Measurements from ENCODE around the gene HCRTR2. TPM values are rescaled to one million over a fixed set of nuclear protein-coding genes. Genes with fewer than 3 reads are reported as not detected.
"Not testable (repeated sequence)": the region's sequence is repeated elsewhere in the genome, so short reads cannot be mapped to it uniquely, and the experiment has no call there.

HCRTR2 gene
- total and polyA plus RNA-seq, 7 donors: not detected

DNA sequence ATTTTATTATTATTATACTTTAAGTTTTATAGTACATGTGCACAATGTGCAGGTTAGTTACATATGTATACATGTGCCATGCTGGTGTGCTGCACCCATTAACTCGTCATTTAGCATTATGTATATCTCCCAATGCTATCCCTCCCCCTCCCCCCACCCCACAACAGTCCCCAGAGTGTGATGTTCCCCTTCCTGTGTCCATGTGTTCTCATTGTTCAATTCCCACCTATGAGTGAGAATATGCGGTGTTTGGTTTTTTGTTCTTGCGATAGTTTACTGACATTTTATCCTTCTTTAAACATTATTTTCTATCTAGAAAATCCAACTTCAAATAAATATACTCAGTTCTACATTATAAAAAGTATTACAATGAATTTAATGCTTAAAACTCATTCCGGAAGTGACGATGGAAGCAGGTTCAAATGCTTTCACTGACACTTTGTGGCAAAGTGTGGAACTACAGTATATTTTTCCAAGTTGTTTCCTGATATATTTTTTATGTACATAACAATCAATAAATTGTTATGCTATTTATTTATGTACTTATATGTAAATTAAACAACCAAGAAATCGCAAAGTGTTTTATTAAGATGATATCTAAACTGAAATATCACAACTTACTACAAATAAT is 66.8 kb downstream of the HCRTR2 start:
- intact Hi-C loops (cut with DNase I): loop anchor here (5.0 to 10.0 kb wide), 2 partner anchors 526 to 1264 kb away; no protein-coding TSS in a partner anchor
- WGBS, 2 donors: 37 to 49% methylated on average over 6 of the region's 6 CpGs
- not testable (repeated sequence) for DNase-seq, H3K9me3 ChIP-seq, H3K27me3 ChIP-seq, H3K36me3 ChIP-seq, H3K27ac ChIP-seq, H3K4me3 ChIP-seq, H3K4me1 ChIP-seq
- TF ChIP-seq, protein P1, sequence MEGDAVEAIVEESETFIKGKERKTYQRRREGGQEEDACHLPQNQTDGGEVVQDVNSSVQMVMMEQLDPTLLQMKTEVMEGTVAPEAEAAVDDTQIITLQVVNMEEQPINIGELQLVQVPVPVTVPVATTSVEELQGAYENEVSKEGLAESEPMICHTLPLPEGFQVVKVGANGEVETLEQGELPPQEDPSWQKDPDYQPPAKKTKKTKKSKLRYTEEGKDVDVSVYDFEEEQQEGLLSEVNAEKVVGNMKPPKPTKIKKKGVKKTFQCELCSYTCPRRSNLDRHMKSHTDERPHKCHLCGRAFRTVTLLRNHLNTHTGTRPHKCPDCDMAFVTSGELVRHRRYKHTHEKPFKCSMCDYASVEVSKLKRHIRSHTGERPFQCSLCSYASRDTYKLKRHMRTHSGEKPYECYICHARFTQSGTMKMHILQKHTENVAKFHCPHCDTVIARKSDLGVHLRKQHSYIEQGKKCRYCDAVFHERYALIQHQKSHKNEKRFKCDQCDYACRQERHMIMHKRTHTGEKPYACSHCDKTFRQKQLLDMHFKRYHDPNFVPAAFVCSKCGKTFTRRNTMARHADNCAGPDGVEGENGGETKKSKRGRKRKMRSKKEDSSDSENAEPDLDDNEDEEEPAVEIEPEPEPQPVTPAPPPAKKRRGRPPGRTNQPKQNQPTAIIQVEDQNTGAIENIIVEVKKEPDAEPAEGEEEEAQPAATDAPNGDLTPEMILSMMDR (IDR thresholded peaks at IDR 0.05): peak in 2 of 4 experiments; percentile 20 to 44

DNA sequence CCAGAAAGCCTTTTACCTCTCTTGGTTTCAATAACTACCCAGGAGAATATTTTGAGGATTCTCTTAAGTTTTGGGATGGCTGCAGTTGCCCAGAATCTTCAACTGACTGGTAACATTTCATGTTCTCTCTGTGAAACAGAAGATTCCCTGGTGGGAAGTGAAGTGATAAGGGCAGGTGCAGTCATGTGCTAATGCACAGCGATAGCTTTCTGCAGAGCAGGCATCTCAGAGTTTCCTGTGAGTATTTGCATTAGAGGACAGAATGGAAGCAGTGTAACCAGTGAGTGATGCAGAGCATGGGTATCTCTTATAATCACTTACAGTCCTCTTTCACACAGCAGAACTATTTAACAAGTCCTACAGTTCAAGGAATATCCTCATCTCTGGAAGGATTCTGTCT is 76.1 kb downstream of the HCRTR2 start:
- TF ChIP-seq EP300 (IDR thresholded peaks at IDR 0.05): no peak
- TF ChIP-seq POLR2AphosphoS5 (IDR thresholded peaks at IDR 0.05): no peak
- TF ChIP-seq POLR2A (IDR thresholded peaks at IDR 0.05): no peak
- TF ChIP-seq, protein P1 (IDR thresholded peaks at IDR 0.05): no peak
- DNase-seq: no peak
- Histone ChIP-seq H3K27ac (no peak overlapping the region), H3K36me3 (no peaks in the 10 kb centered on the region), H3K4me3 (no peak overlapping the region), H3K4me1 (no peaks in the 10 kb centered on the region), H3K27me3 (no peaks in the 10 kb centered on the region), H3K9me3 (no peaks in the 10 kb centered on the region)
- 30 to 47% methylated on average over 1 of the region's 1 CpG for WGBS, 2 donors
- intact Hi-C loops (cut with DNase I): no loop called here

DNA sequence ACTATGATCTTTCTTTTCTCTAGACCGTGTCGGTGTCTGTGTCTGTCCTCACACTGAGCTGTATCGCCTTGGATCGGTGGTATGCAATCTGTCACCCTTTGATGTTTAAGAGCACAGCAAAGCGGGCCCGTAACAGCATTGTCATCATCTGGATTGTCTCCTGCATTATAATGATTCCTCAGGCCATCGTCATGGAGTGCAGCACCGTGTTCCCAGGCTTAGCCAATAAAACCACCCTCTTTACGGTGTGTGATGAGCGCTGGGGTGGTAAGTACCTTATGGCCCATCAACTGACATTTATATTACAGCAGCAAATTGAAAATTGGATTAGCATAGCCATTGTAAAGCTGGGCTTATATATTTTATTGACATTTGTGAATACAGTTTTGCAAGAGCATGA is 80.8 kb downstream of the HCRTR2 start:
- DNase-seq: no peak
- H3K27me3 ChIP-seq: no peaks in the 10 kb centered on the region
- intact Hi-C loops (cut with DNase I): no loop called here
- TF ChIP-seq POLR2AphosphoS5 (IDR thresholded peaks at IDR 0.05) (no peak), POLR2A (IDR thresholded peaks at IDR 0.05) (no peak), EP300 (IDR thresholded peaks at IDR 0.05) (no peak)
- TF ChIP-seq, protein P1 (IDR thresholded peaks at IDR 0.05): no peak
- 52 to 64% methylated on average over 10 of the region's 10 CpGs for WGBS, 2 donors
- H3K4me3 ChIP-seq: no peak overlapping the region
- H3K9me3 ChIP-seq: no peaks in the 10 kb centered on the region
- H3K36me3 ChIP-seq: no peaks in the 10 kb centered on the region
- no peak overlapping the region for H3K27ac ChIP-seq
- H3K4me1 ChIP-seq: no peaks in the 10 kb centered on the region

DNA sequence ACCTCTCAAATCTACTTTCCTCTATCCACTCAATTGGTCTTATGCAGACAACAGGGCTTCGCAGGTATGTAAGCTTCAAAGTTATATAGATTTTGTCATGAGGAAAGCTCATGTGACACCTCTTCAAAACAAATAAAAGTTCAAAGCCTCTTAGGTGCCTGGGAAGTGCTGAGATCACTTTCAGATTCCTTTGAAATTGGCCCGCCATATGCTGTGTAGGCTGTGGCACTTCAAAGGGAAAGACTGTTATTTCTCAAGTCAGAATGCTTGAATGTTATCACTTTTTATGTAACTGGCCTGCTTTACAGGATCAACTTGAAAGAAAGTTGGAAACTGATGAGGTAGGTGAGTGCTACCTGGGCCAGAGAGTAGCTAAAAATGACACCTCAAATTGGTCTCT is 85.9 kb downstream of the HCRTR2 start:
- intact Hi-C loops (cut with DNase I): no loop called here
- Histone ChIP-seq H3K9me3 (no peaks in the 10 kb centered on the region), H3K27me3 (no peaks in the 10 kb centered on the region), H3K36me3 (no peaks in the 10 kb centered on the region), H3K4me3 (no peak overlapping the region), H3K4me1 (no peaks in the 10 kb centered on the region), H3K27ac (no peak overlapping the region)
- WGBS, 2 donors: 74 to 89% methylated on average over 2 of the region's 2 CpGs
- TF ChIP-seq POLR2AphosphoS5 (IDR thresholded peaks at IDR 0.05): no peak
- TF ChIP-seq POLR2A (IDR thresholded peaks at IDR 0.05): no peak
- TF ChIP-seq, protein P1 (IDR thresholded peaks at IDR 0.05): no peak
- no peak for TF ChIP-seq EP300 (IDR thresholded peaks at IDR 0.05)
- DNase-seq: no peak
